GM15510 (cell line): ENCODE measurements around the gene S100A5.

Experiments used
- POLR2A ChIP-seq: IDR thresholded peaks from 3 replicates; pipeline ENCODE4 v1.6.1; 2011; ENCODE audit warnings: borderline replicate concordance; ENCODE audit not compliant: insufficient read length; ENCODE audit errors: extremely low read depth

S100A5 gene

DNA sequence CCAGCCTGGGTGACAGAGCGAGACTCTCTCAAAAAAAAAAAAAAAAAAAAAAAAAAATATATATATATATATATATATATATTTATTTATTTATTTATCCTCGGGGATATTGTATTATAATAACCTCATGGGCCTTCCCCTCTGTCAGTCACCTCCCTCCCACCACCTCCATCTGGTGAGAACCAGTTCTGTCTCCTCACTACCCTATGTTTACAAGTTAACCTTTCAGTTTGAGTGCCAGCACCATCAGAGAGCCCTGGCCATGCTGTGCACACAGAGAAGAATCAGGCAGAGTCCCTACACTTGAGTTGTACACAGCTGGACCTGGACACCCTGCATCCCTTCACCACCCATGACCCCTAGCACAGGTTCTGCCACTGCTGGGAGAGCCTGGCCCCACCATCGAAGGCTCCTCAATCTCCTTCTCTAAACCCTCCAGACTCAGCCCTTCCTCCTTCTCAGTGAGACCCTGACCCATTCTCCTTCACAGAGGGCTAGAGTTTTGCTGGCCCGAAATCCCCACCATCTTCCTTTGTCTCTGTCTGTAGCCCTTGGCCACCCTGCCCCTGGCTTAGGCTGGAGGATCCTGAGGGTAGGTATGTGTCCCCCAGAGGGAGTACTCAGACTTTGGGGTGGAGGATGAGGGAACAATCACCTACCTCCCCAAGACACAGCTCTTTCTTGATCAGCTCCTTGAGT lies 1.2 kb downstream of the S100A5 start:
- TF ChIP-seq POLR2A = no peak

DNA sequence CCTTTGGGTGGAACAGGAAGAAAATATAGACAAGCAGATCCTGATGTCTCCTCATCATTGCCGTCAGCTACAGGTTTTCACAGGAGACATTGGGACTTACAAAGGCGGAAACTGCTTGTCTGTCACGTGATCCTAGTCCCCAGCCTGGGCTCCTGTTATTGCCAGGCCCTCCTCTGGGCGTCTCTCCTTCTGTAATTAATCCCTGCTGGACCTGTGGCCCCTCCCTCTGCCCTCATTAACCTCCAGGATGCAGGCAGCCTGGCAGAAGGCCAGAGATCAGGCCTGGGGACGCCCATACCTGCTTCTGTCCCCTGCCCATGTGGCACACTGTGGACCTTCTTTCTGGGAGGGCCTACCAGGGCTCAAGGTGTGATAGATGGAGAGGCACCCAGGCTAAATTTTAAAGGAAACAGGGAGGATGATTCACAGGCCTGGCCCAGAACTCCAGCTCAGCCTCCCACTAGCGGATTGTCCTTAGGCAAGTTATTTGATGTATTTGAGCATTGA lies 2.4 kb downstream of the S100A5 start:
- TF ChIP-seq POLR2A = no peak

DNA sequence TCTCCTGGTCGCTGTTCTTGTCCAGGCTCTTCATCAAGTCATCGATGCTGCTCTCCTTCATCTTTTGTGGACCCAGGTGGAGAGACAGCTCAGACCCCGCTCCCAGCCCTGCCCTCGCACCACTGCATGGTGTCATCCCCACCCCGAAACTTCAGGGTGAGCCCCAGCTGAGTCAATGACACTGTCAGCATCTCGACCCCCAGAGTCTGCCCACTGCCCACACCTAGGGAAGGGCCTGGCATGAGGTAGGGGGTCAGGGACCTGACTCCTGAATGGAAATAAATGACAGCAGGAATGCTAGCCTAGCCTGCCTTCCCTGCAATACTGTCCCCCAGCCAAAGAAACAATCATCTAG lies 3.4 kb downstream of the S100A5 start:
- TF ChIP-seq POLR2A = no peak

DNA sequence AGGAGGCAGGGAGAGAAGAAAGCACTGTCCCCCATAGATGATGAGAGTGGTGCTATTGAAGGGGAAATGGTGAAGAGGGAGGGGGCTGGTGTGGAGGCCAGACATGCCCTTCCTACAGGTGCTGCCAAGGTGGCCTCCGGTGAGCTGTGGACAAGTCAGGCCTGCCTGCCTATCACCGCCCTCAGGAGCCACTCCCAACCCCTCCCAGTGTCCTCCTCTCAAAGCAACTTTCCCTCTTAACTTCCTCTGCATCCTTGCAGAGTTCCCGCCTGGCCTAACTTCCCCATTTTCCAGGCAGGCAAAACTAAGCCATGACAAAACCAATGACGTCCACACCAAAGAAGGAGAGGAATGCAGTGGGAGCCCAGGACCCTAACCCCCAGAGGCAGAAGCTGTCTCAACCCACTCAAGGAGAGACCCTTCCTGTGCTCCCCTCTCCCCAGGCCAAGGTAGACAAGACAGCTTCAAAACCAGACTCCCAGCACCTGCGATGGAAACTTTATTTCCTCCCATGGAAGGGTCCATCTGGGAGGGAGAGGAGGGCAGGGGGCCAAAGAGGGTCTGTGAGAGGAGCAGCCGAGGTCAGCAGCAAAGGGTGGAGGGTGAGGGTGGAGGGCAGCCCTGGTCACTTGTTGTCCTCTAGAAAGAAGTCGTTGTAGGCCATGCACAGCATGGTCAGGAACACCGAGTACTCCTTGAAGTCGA lies 3.9 kb downstream of the S100A5 start:
- no peak for TF ChIP-seq POLR2A

DNA sequence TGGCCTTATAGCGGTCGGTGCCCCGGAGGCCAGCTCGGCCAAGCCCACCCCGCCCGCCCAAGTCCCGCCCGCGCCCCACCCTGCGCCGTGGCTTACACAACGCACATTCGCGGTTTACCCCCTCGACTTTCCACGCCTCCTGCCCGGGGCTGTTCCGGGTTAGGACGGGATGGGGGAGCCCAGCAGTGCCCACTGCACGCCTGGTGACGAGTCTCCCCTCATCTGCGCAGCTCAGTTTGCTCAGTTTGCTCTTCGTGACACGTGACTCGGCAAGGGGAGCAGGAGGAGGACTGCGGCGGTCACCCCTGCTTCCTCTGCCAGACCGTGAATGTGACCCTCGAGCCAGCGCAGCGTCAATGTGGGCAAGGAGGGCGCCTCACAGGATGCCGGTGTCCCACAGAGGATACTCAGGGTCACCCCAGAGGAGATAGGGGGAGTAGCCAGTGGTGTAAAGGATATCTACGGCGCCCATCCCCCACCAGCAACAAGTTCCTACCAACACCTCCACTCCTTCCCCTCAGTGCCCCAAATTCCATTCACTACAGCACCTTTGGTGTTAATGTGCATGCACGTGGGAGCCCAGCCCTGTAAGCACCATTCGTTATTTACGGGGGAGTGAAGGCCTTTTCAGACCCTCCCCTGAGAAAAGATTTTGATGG lies 4.6 kb downstream of the S100A5 start:
- peak; percentile 55 for TF ChIP-seq POLR2A

DNA sequence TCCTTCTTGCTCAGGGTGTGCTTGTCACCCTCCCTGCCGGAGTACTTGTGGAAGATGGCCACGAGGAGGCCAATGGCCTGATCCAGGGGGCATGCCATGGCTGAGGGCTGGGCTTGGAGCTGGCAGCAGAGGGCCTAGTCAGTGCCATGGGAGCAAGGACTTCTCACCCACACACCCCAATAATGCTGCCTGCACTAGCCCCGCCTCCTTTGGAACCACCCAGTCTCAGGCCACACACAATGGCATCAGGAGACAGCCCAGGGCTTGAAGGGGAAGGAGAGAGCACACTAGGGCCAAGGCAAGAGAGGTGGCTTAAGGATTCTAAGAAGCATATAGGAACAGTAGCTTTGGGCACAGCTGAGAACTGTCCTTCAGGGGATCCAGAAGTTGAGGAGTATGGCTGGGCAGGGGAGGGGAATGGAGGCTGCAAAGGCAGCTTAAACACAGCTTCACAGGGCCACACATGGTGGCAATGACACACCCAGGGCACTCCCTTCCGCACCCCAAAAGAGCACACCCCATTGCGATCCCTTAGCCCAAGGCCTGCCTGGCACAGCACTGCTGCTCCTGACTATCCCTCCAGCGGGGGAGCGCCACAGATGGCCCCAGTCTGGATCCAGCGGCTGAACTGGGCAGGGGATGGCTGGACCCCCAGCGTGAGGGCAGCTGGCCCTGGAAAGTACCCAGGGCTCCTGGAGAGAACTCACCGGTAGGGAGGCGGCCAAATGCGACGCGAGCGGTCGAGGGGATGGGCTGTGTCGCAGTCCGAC lies 5.3 kb downstream of the S100A5 start, which contains the start of gene S100A6:
Gene S100A6, minus strand, starts transcription at position 750 of the 770 bp plus-strand sequence. Its CDS starts 652 bp downstream, at position 98.
- peak; percentile 23 for TF ChIP-seq POLR2A

DNA sequence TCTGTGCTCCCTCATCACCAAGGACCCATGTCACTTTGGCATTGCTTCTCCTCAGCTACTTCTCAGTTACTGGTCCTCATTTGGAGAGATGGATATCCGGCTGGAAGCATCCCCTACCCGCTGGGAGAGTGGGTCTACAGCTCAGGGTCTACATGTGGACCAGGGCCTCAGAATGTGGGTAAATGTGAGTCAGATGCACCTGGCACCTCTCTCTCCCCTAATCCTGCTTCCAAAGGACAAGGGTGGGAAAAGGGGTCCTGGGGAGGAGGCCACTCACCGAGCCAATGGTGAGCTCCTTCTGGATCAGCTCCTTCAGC lies 5.9 kb downstream of the S100A5 start:
- TF ChIP-seq POLR2A = no peak

DNA sequence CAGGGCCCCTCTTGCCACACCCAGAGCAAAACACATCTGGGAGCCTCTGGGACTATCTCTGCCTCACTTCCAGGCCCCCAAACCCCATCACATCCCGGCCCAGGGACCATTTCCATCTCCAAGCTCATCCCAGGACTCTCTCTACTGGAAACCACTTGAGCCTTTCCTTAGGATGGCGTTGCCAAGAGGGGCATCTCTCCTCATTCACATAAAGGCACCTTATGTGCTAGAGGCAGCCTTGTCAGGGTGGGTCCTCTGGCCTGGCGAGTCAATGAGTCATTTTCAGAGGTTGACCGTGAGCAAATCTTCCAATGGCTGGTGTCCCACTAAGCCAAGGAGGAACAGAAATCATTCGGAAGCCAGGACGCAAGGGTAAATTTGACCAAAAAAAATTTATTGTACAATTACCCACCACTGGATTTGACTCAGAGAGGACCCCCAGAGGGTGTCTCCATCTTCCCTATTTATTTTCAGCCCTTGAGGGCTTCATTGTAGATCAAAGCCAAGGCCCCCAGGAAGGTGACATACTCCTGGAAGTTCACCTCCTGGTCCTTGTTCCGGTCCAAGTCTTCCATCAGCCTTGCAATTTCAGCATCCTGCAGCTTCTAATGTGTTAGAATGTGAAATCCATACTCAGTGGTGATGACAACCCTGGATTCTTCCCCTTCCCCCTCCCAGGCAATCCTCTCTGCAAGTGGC lies 6.4 kb downstream of the S100A5 start:
- TF ChIP-seq POLR2A = no peak

DNA sequence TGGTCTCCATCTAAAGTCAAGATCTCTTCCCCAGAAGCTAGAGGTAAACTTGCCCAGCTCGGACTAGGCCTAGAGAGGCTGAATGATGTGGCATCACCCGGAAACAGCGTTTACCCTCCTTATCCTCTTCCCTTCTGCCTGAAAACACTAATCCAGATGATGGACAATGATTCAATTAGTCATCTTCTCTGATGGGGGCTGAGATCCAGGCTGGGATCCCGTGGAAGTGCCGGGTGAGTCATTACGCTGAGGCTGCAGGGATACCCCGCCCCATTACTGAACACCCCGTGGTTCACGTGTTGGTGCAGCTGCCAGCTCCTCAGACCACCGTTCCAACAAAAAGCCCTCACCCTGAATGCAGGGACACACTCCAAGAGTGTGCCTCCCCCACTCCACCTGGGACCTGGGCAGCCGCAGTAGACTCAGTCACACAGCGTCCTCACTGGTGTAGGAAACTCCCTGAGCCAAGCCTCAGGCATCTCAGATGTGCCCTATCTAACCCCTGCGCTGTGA lies 7.0 kb downstream of the S100A5 start:
- no peak for TF ChIP-seq POLR2A

DNA sequence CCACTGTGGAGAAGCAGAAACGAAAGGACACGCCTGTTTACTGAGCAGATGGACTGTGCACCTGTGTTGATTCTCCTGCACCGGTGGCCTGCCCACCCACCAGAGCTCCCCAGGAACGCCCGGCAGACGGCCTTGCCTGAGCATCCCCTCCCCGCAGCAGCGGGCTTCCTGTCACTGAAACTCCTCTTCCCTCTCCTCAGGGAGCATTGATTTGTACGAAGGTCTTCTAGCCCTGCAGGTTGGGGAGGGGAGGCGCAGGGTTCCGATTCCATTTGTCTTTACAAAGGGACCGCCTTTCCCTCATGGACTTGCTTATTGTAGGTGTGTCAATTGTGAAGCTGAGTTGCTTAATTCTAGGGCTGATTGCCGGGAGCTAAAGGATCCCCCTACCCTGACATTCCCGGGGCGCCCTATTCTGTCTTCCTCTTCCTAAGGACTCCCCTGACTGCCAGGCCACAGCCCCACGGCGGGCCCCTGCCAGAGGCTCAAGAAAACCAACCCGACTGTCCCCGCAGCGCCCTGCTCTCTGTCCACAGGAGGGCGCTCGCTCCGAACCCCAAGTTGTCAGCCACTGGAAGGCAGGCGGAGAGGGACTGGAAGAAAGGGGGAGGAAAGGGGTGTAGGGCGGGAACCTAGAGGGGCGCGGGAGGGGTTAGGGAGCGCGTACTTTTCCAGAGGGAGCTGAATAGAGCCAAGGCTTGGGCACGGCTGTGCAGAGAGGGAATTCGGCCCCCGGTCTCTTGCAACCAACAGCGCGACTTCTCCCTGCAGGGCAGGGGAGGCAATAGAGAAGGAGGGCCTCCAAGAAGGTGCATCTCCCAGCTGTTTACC lies 7.8 kb downstream of the S100A5 start:
- no peak for TF ChIP-seq POLR2A

DNA sequence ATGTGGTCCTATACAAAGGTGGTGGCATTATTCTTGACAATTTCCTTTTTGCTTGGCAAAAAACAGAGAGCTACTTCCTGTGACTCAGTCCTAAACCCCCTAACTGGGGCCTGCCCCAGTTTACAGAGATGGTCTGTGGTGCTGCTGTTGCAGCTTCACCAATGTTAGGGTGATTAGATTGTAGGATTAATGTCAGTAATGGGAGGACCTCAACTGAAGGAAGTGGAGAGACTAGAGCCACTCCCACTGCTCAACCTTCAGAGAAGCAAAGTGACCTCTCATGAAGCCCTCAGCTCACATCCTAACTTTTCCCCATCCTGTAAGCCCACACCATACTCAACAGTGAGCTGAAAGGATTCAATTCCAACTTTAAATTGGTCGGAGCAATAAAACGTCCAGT lies 8.6 kb downstream of the S100A5 start:
- TF ChIP-seq POLR2A = no peak

DNA sequence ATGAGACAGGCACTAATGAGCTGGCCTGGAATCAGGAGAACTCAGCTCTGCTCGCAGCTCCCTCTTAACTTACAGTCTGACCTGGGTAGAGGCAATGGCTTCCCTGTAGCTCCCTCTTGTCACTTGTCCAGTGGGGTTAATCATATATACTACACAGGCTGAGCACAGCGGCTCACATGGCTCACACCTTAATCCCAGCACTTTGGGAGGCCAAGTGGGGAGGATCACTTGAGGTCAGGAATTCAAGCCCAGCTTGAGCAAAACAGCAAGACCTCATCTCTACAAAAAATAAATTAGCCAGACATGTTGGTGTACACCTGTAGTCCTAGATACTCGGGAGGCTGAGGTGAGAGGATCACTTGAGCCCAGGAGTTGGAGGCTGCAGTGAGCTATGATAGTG lies 9.1 kb downstream of the S100A5 start:
- TF ChIP-seq POLR2A = no peak

DNA sequence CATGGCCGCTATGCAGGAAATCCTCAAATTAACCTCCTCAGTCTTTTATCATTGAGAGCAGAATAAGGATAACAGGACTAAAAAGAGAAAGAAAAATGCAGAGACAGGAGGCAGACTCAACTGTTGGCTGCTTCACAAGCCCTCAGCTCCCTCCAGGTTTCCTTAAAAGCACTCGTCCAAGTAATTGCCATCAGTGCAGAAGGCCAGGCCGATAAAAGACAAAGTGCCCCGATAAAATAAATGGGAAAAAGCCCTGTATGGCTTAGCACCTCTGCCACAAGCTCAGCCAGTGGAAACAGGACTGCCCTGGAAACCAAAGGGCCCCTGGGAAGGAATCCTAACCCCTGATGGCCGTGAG lies 13.1 kb downstream of the S100A5 start:
- no peak for TF ChIP-seq POLR2A
